HCT116 (cell line): ENCODE results near the gene RPL15. TPM values are rescaled to one million over a fixed set of nuclear protein-coding genes. Genes with fewer than 3 reads are reported as not detected.

Source experiments
- ATAC-seq: fragments of 200-7000 bp; cut with Tn5 transposase; 2 replicates; pipeline ENCODE4 v1.9.1; 2020; ENCODE audit warnings: mild to moderate bottlenecking, moderate library complexity
- BruUV-seq: library from RNA; stranded (reverse); fragments of 400-500 nt; replicated peaks from 2 replicates; lab custom pipeline; 2021; lab: Mats Ljungman, UMichigan
- CTCF ChIA-PET: fragments of 300-600 bp; sonication (Branson Sonifier 250); formaldehyde crosslinking; loops from one replicate; lab custom pipeline; 2021; ENCODE audit warnings: antibody characterized with exemption; lab: Charles Lee
- POLR2A ChIA-PET: fragments of 300-600, 350-600 bp; sonication (Branson Sonifier 250); formaldehyde crosslinking; loops from one replicate; lab custom pipeline; 2021; ENCODE audit warnings: antibody characterized with exemption; lab: Charles Lee
- RAD21 ChIA-PET, 2 experiments: fragments of 300-600 bp; sonication (Branson Sonifier 250); formaldehyde crosslinking; loops; one replicate each; lab custom pipeline; 2023; ENCODE audit warnings: low total read pairs in 2 of 2; ENCODE audit not compliant: uncharacterized antibody in 2 of 2, unreplicated experiment in 2 of 2, low non-redundant PET in 1 of 2; lab: Charles Lee
- DNase-seq: peaks from one replicate; pipeline ENCODE4 v3.0.0-alpha.2; 2010; ENCODE audit warnings: low read depth, low spot score
- H2AFZ ChIP-seq: fragments of 200-600 bp; shearing (Covaris generic), sonication (generic); 2 replicates; pipeline ENCODE4 v1.6.1; 2017; ENCODE audit warnings: low read depth, mixed run types, mixed read lengths, antibody characterized with exemption, low read length; ENCODE audit not compliant: poor library complexity, severe bottlenecking
- H3K27ac ChIP-seq: 2 replicates; pipeline ENCODE4 v1.5.1; 2012; ENCODE audit warnings: low read depth, low read length
- H3K27me3 ChIP-seq: fragments of 200-600 bp; sonication (generic); 2 replicates; pipeline ENCODE4 v1.6.1; 2016; ENCODE audit warnings: mixed run types, low read length, mixed read lengths; ENCODE audit not compliant: insufficient read depth
- H3K36me3 ChIP-seq, 2 experiments: fragments of 200-500 bp in 1 of 2; fragments of 200-600 bp in 1 of 2; sonication (Bioruptor generic) in 1 of 2; sonication (generic) in 1 of 2; 2 replicates each; pipeline versions ENCODE4 v1.5.1 to v1.6.1; 2014 to 2016; ENCODE audit warnings: low read length in 2 of 2, inconsistent platforms in 1 of 2, mixed read lengths in 1 of 2, mixed run types in 1 of 2; ENCODE audit not compliant: insufficient read depth in 2 of 2, control insufficient read depth in 1 of 2
- H3K4me1 ChIP-seq, 2 experiments: fragments of 200-600 bp in 1 of 2; sonication (generic) in 1 of 2; 2 replicates each; pipeline versions ENCODE4 v1.5.1 to v1.6.1; 2012 to 2017; ENCODE audit warnings: low read length in 2 of 2, inconsistent platforms in 1 of 2, mild to moderate bottlenecking in 1 of 2, mixed read lengths in 1 of 2, mixed run types in 1 of 2, moderate library complexity in 1 of 2; ENCODE audit not compliant: insufficient read depth in 2 of 2, control insufficient read depth in 1 of 2
- H3K4me2 ChIP-seq: fragments of 200-600 bp; sonication (generic); 2 replicates; pipeline ENCODE4 v1.6.1; 2017; ENCODE audit warnings: mixed run types, low read length, mixed read lengths
- H3K4me3 ChIP-seq, 2 experiments: fragments of 200-600 bp in 1 of 2; sonication (generic) in 1 of 2; replicated peaks in 1 of 2; 2 replicates each; pipeline ENCODE4 v1.5.1; 2011 to 2016; ENCODE audit warnings: low read length in 2 of 2, control low read depth in 1 of 2, low read depth in 1 of 2, mild to moderate bottlenecking in 1 of 2, mixed read lengths in 1 of 2, mixed run types in 1 of 2
- H3K79me2 ChIP-seq: fragments of 200-600 bp; sonication (generic); 2 replicates; pipeline ENCODE4 v1.6.1; 2017; ENCODE audit warnings: mild to moderate bottlenecking, mixed run types, low read length, moderate library complexity, mixed read lengths; ENCODE audit not compliant: insufficient read depth
- H3K9ac ChIP-seq: fragments of 200-600 bp; sonication (generic); 2 replicates; pipeline ENCODE4 v1.6.1; 2016; ENCODE audit warnings: low read length, mixed read lengths
- H3K9me2 ChIP-seq: fragments of 200-600 bp; sonication (generic), shearing (Covaris generic); 2 replicates; pipeline ENCODE4 v1.6.1; 2017; ENCODE audit warnings: mixed run types, mild to moderate bottlenecking, moderate library complexity; ENCODE audit not compliant: insufficient read depth
- H3K9me3 ChIP-seq, 2 experiments: fragments of 200-500 bp in 1 of 2; fragments of 200-600 bp in 1 of 2; sonication (Bioruptor generic) in 1 of 2; sonication (generic) in 1 of 2; 2 replicates each; pipeline ENCODE4 v1.6.1; 2014 to 2017; ENCODE audit warnings: low read length in 2 of 2, mixed read lengths in 2 of 2, inconsistent platforms in 1 of 2, low read depth in 1 of 2, mild to moderate bottlenecking in 1 of 2, mixed run types in 1 of 2, moderate library complexity in 1 of 2; ENCODE audit not compliant: control insufficient read depth in 1 of 2, insufficient read depth in 1 of 2
- H4K20me1 ChIP-seq: fragments of 200-600 bp; sonication (generic), shearing (Covaris generic); 2 replicates; pipeline ENCODE4 v1.6.1; 2017; ENCODE audit warnings: mixed run types, mild to moderate bottlenecking, moderate library complexity; ENCODE audit not compliant: insufficient read depth
- ATF3 ChIP-seq: IDR thresholded peaks from 2 replicates; pipeline ENCODE4 v1.6.1; 2012
- ELF1 ChIP-seq: IDR thresholded peaks from 2 replicates; pipeline ENCODE4 v1.6.1; 2012; ENCODE audit warnings: low read depth, borderline replicate concordance
- JUND ChIP-seq: IDR thresholded peaks from 2 replicates; pipeline ENCODE4 v1.6.1; 2012
- MAX ChIP-seq: IDR thresholded peaks from 2 replicates; pipeline ENCODE4 v1.6.1; 2012
- POLR2A ChIP-seq: IDR thresholded peaks from 2 replicates; pipeline ENCODE4 v1.7.0; 2011; ENCODE audit warnings: borderline replicate concordance; ENCODE audit not compliant: insufficient read depth, insufficient read length; ENCODE audit errors: extremely low read depth
- POLR2AphosphoS5 ChIP-seq: IDR thresholded peaks from 2 replicates; pipeline ENCODE4 v1.6.1; 2011; ENCODE audit warnings: mild to moderate bottlenecking, low read depth, low read length, moderate library complexity
- RAD21 ChIP-seq: IDR thresholded peaks from 2 replicates; pipeline ENCODE4 v1.6.1; 2012; ENCODE audit warnings: low read depth, mild to moderate bottlenecking
- REST ChIP-seq: IDR thresholded peaks from 2 replicates; pipeline ENCODE4 v1.6.1; 2012; ENCODE audit warnings: low read depth
- SP1 ChIP-seq: IDR thresholded peaks from 2 replicates; pipeline ENCODE4 v1.6.1; 2012; ENCODE audit warnings: low read depth
- SRF ChIP-seq: IDR thresholded peaks from 2 replicates; pipeline ENCODE4 v1.6.1; 2012; ENCODE audit warnings: low read depth
- ZNF274 ChIP-seq: fragments of 200-500 bp; sonication (Bioruptor generic); IDR thresholded peaks from 2 replicates; pipeline ENCODE4 v1.6.1; 2014; ENCODE audit warnings: mild to moderate bottlenecking, low read depth, low read length, inconsistent platforms
- intact Hi-C: fragments of 100-400 bp; cut with micrococcal nuclease; formaldehyde crosslinking; loops from 2 replicates; pipeline ENCODE4 v1.10.0; 2022
- total RNA-seq: library from RNA; stranded (reverse); gene quantifications from one replicate; pipeline ENCODE4 v1.2.1, GENCODE V29; 2021; ENCODE audit not compliant: unreplicated experiment

RPL15 gene
- total RNA-seq, 1 experiment from 2014 or later, result 2,177 TPM

- TF ChIP-seq REST (no peak), POLR2AphosphoS5 (no peak), MAX (no peak), JUND (no peak)
Observed at GRCh38 chr3:23923786-23924185, 6.9 kb downstream of the RPL15 start (continued).

- ChIA-PET RAD21 (no interaction called here), POLR2A (interaction anchor here (0.6 to 5.6 kb wide), 2 partner anchors 8 to 62 kb away, joined by 4 to 69 read pairs; partner anchors contain the start of genes NKIRAS1 and RPL15), CTCF (interaction anchor here (0.9 kb wide), 1 partner anchor 37 kb away, joined by 3 read pairs; no protein-coding TSS in a partner anchor)
- Histone ChIP-seq H3K9me3 (no peaks in the 10 kb centered on the region), H3K4me3 (no peak overlapping the region), H3K4me2 (no peak overlapping the region), H3K36me3 (no peaks in the 10 kb centered on the region), H3K4me1 (peaks cover 13 to 16% of the 10 kb centered on the region in 2 experiments), H3K79me2 (no peaks in the 10 kb centered on the region), H2AFZ (no peak overlapping the region), H3K27me3 (no peaks in the 10 kb centered on the region), H4K20me1 (no peaks in the 10 kb centered on the region), H3K9ac (no peak overlapping the region), H3K27ac (no peak overlapping the region), H3K9me2 (no peaks in the 10 kb centered on the region)
- DNase-seq (no peak), ATAC-seq (no peak)
- TF ChIP-seq POLR2A, result no peak
- no peak for TF ChIP-seq ZNF274
- no peak for TF ChIP-seq SP1
- no peak for TF ChIP-seq RAD21
- TF ChIP-seq ELF1, result no peak
- TF ChIP-seq SRF, result no peak
- TF ChIP-seq JUND, result no peak
- no peak for TF ChIP-seq ATF3
- intact Hi-C loops, result no loop called here
- no TSS peak for BruUV-seq
Observed at GRCh38 chr3:23926246-23926645, 9.3 kb downstream of the RPL15 start.
